Adrenal gland (tissue), 12 donors: ENCODE measurements around the gene KAZN. TPM values are rescaled to one million over a fixed set of nuclear protein-coding genes. Genes with fewer than 3 reads are reported as not detected.

Experiments used
- DNase-seq, 7 donors: peaks; one replicate each; pipeline ENCODE4 v3.0.0-alpha.2; 2019 to 2020
- H3K27ac ChIP-seq, 5 donors: fragments of 200-600 bp; sonication (generic) in 4 of 5; 1 replicate in 3 of 5; 2 replicates in 2 of 5; pipeline versions ENCODE4 v1.5.1 to v1.8.0; 2016 to 2020; ENCODE audit warnings: mild to moderate bottlenecking in 1 of 5
- H3K27me3 ChIP-seq: fragments of 200-600 bp; 2 replicates; pipeline ENCODE4 v1.8.0; 2021
- H3K36me3 ChIP-seq, 2 donors: fragments of 200-600 bp; replicated peaks in 1 of 2; 1 replicate in 1 of 2; 2 replicates in 1 of 2; pipeline versions ENCODE4 v1.5.1 to v1.8.0; 2018 to 2022
- H3K4me1 ChIP-seq, 2 donors: fragments of 200-600 bp; replicated peaks in 1 of 2; 1 replicate in 1 of 2; 2 replicates in 1 of 2; pipeline versions ENCODE4 v1.5.1 to v1.8.0; 2018 to 2021
- H3K4me3 ChIP-seq, 4 donors: fragments of 200-600 bp; sonication (generic) in 3 of 4; one replicate each; pipeline ENCODE4 v1.5.1; 2016 to 2018
- H3K9me3 ChIP-seq, 3 donors: fragments of 200-600 bp; sonication (generic) in 1 of 3; replicated peaks in 1 of 3; 1 replicate in 2 of 3; 2 replicates in 1 of 3; pipeline versions ENCODE4 v1.5.1 to v1.8.0; 2016 to 2021
- POLR2A ChIP-seq, 2 donors: fragments of 450-650 bp; IDR thresholded peaks; one replicate each; pipeline ENCODE4 v1.6.1; 2017; ENCODE audit warnings: antibody characterized with exemption in 2 of 2, mild to moderate bottlenecking in 2 of 2, moderate library complexity in 1 of 2
- WGBS, 4 donors: extraction: QIAGEN DNeasy Blood & Tissue Kit in 2 of 4; methylation state at CpG; one replicate each; pipeline versions ENCODE4 v1.1.5 to v1.1.7; 2013 to 2017; 5-methylcytosine and 5-hydroxymethylcytosine counted together
- intact Hi-C, 2 donors: fragments of 100-400 bp; cut with DNase I; formaldehyde crosslinking; loops; one replicate each; pipeline versions ENCODE4 v1.14.1 to v1.15.0; 2022 to 2023
- polyA plus RNA-seq, 3 donors: library from polyadenylated mRNA; stranded (reverse); fragments of 200-250 nt in 2 of 3; fragments of 350-450 nt in 1 of 3; fragmentation: Illumina TruSeq in 1 of 3; extraction: RNeasy Lipid Tissue Mini Kit (QIAGEN cat#74804) in 1 of 3; gene quantifications; one replicate each; pipeline ENCODE4 v1.2.3, GENCODE V29; 2013 to 2014
- total RNA-seq, 9 donors: library from RNA; depleted of rRNA in 4 of 9; stranded (reverse); fragments of >200 nt in 4 of 9; fragments of 120-200 nt in 1 of 9; fragmentation: NEBNext Ultra II Directional in 1 of 9; extraction: Animal tissue kit (Norgen Biotek cat#: 25700) in 1 of 9; gene quantifications; one replicate each; pipeline versions ENCODE4 v1.1.0 to v1.2.4, GENCODE V29; 2013 to 2023
- TF ChIP-seq, protein P1 (sequence below), 6 experiments: fragments of 450-650 bp in 4 of 6; fragments of 200-600 bp in 2 of 6; sonication (generic) in 1 of 6; IDR thresholded peaks; 1 replicate in 5 of 6; 2 replicates in 1 of 6; pipeline versions ENCODE4 v1.5.1 to v1.8.0; 2016 to 2021; ENCODE audit warnings: antibody characterized with exemption in 6 of 6, mild to moderate bottlenecking in 2 of 6, moderate library complexity in 1 of 6
- donor health status: healthy with polysubstance abuse.
- donor health status: Bipolar disorder and iron deficiency.
- donor health status: DM: yes; HTN: yes; CAD: no.
- donor health status: DM: no; HTN: no; CAD: no.
- donor health status: DM: no; HTN: no; CAD: no.
- donor health status: DM: yes; HTN: yes; CAD: no.

KAZN gene
- total and polyA plus RNA-seq, 12 donors: 5.9 to 63.4 (median 29.5) TPM

DNA sequence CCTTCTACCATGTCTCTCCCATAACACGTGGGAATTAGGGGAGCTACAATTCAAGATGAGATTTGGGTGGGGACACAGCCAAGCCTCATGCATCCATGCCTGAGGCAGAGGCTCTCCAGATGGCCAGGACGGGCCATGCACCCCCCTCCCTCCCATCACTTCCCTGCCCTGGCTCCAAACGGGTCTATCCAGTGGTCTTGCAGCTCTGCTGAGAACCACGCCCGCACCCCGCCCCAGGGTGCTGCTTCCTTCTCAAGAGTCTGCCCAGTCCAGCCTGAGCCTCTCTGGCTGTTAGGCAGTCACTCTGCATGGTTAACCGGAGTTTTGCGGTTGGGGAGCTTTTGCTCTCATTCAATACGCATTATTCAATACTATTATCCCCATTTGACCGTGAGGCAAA, 423.6 kb downstream of the KAZN start:
- peak overlapping the region in 2 of 5 donors; percentile 34 to 57 for H3K27ac ChIP-seq
- H3K36me3 ChIP-seq: no peaks in the 10 kb centered on the region
- no peaks in the 10 kb centered on the region for H3K9me3 ChIP-seq
- intact Hi-C loops: no loop called here
- no peak overlapping the region for H3K4me3 ChIP-seq
- H3K4me1 ChIP-seq: peaks cover 0 to 13% of the 10 kb centered on the region in 2 donors
- H3K27me3 ChIP-seq: no peaks in the 10 kb centered on the region
- 86 to 94% (median 91%) methylated on average over 5 to 10 of the region's 10 CpGs for WGBS, 4 donors
- no peak for DNase-seq
- no peak for TF ChIP-seq POLR2A (IDR thresholded peaks at IDR 0.05)
- TF ChIP-seq, protein P1, sequence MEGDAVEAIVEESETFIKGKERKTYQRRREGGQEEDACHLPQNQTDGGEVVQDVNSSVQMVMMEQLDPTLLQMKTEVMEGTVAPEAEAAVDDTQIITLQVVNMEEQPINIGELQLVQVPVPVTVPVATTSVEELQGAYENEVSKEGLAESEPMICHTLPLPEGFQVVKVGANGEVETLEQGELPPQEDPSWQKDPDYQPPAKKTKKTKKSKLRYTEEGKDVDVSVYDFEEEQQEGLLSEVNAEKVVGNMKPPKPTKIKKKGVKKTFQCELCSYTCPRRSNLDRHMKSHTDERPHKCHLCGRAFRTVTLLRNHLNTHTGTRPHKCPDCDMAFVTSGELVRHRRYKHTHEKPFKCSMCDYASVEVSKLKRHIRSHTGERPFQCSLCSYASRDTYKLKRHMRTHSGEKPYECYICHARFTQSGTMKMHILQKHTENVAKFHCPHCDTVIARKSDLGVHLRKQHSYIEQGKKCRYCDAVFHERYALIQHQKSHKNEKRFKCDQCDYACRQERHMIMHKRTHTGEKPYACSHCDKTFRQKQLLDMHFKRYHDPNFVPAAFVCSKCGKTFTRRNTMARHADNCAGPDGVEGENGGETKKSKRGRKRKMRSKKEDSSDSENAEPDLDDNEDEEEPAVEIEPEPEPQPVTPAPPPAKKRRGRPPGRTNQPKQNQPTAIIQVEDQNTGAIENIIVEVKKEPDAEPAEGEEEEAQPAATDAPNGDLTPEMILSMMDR (IDR thresholded peaks at IDR 0.05): no peak

DNA sequence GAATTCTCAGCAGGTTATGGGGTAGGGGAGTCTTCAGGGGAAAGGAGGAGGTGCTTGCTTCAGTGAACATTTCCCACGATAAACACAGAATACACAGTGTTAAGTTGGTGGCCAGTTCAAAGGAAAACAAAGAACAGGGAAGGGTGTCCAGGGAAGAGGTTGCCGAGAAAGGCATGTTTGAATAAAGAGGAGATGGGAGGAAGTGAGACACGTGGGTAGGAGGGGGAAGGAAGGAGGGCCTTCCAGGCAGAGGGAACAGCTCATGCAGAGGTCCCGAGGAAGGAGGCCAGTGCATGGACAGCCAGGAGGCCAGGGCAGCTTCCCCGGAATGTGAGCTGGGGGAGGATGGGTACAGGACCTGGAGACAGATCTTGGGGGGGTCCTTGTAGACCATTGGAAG, 424.7 kb downstream of the KAZN start:
- Histone ChIP-seq H3K4me1 (peaks cover 0 to 7% of the 10 kb centered on the region in 2 donors), H3K27ac (no peak overlapping the region), H3K27me3 (no peaks in the 10 kb centered on the region), H3K9me3 (no peaks in the 10 kb centered on the region), H3K36me3 (no peaks in the 10 kb centered on the region), H3K4me3 (no peak overlapping the region)
- TF ChIP-seq, protein P1 (IDR thresholded peaks at IDR 0.05): no peak
- no peak for TF ChIP-seq POLR2A (IDR thresholded peaks at IDR 0.05)
- WGBS, 4 donors: 54 to 65% (median 61%) methylated on average over 5 of the region's 5 CpGs
- intact Hi-C loops: no loop called here
- DNase-seq: no peak

- no peak overlapping the region for H3K4me3 ChIP-seq
- no peaks in the 10 kb centered on the region for H3K9me3 ChIP-seq
- 84 to 86% (median 85%) methylated on average over 8 of the region's 8 CpGs for WGBS, 4 donors
- no peak overlapping the region for H3K27ac ChIP-seq
- no peaks in the 10 kb centered on the region for H3K36me3 ChIP-seq
- peaks cover 0 to 7% of the 10 kb centered on the region in 2 donors for H3K4me1 ChIP-seq
- no peaks in the 10 kb centered on the region for H3K27me3 ChIP-seq
- no peak for DNase-seq
- TF ChIP-seq POLR2A (IDR thresholded peaks at IDR 0.05): no peak
- TF ChIP-seq, protein P1 (IDR thresholded peaks at IDR 0.05): no peak
- intact Hi-C loops: no loop called here
These were observed 425.5 kb downstream of the KAZN start for GRCh38 chr1:15023976-15024375.

DNA sequence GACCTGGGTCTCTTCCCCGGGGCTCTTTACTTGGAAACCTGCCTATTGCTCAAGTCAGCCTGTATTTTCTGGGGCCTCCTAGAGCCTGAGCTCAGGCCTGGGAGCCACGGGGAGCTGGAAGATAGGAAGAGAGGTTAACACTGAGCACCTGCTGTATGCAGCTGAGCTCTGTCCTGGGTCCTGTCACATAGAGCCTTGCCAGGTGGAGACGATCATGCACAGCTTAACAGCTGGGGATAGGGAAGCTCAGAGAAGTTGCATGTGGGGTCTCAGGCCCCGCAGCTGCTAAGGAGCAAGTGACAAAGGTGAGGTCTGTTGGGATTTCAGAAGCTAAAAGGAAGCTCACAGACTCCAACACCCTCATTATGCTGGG, 427.6 kb downstream of the KAZN start:
- WGBS, 4 donors: 66 to 70% (median 68%) methylated on average over 4 of the region's 4 CpGs
- intact Hi-C loops: loop anchor here (5.0 kb wide), 1 partner anchor 104 kb away; no protein-coding TSS in a partner anchor
- TF ChIP-seq, protein P1 (IDR thresholded peaks at IDR 0.05): no peak
- TF ChIP-seq POLR2A (IDR thresholded peaks at IDR 0.05): no peak

More for the DNA sequence above, 427.6 kb downstream of the KAZN start:
- peaks cover 0 to 7% of the 10 kb centered on the region in 2 donors for H3K4me1 ChIP-seq
- H3K36me3 ChIP-seq: no peaks in the 10 kb centered on the region
- no peak overlapping the region for H3K4me3 ChIP-seq
- H3K27ac ChIP-seq: no peak overlapping the region
- no peaks in the 10 kb centered on the region for H3K9me3 ChIP-seq
- DNase-seq: no peak
- H3K27me3 ChIP-seq: no peaks in the 10 kb centered on the region
